GM03348 (cell line): ENCODE data around the gene GNGT1.

ENCODE experiments used
- DNase-seq: peaks from one replicate; pipeline ENCODE4 v3.0.0; 2012; ENCODE audit warnings: low spot score

Gene GNGT1

GRCh38 chr7:93943816-93944540 is 37.6 kb downstream of the GNGT1 start:
- no peak for DNase-seq

GRCh38 chr7:93944673-93945072 is 38.3 kb downstream of the GNGT1 start:
- DNase-seq, result peak; percentile 22

GRCh38 chr7:93945083-93945482 is 38.7 kb downstream of the GNGT1 start:
- DNase-seq, result no peak

GRCh38 chr7:93945756-93946535 is 39.6 kb downstream of the GNGT1 start:
- DNase-seq, result peak; percentile 11

GRCh38 chr7:93948106-93948505 is 41.7 kb downstream of the GNGT1 start:
- peak; percentile 33 for DNase-seq

- no peak for DNase-seq
Observed at GRCh38 chr7:93948873-93949272, 42.5 kb downstream of the GNGT1 start.

- DNase-seq, result peak; percentile 56
Observed at GRCh38 chr7:93949423-93949822, 43.1 kb downstream of the GNGT1 start.

GRCh38 chr7:93955304-93955703 is 48.9 kb downstream of the GNGT1 start:
- no peak for DNase-seq

GRCh38 chr7:93957767-93958166 is 51.4 kb downstream of the GNGT1 start:
- DNase-seq, result no peak

GRCh38 chr7:93958216-93958615 is 51.8 kb downstream of the GNGT1 start:
- no peak for DNase-seq

- DNase-seq, result no peak
Observed at GRCh38 chr7:93958651-93959050, 52.3 kb downstream of the GNGT1 start.
